Smooth muscle cell (in vitro differentiated cells): ENCODE measurements around the gene UBQLN4. TPM values are rescaled to one million over a fixed set of nuclear protein-coding genes. Genes with fewer than 3 reads are reported as not detected.

ENCODE experiments used
- DNase-seq: peaks from one replicate; lab custom pipeline; 2025; ENCODE audit not compliant: unreplicated experiment; lab: John Stamatoyannopoulos, UW
- H2AFZ ChIP-seq: fragments of 200-600 bp; sonication (generic); 2 replicates; pipeline ENCODE4 v1.6.0; 2016; ENCODE audit warnings: antibody characterized with exemption, low read depth, mild to moderate bottlenecking
- H3F3A ChIP-seq: fragments of 200-600 bp; sonication (generic); 2 replicates; pipeline ENCODE4 v1.6.0; 2017; ENCODE audit warnings: antibody characterized with exemption, low read depth
- H3K27ac ChIP-seq: fragments of 200-600 bp; sonication (generic); 2 replicates; pipeline ENCODE4 v1.5.1; 2016; ENCODE audit warnings: low read depth, mild to moderate bottlenecking
- H3K27me3 ChIP-seq: fragments of 200-600 bp; sonication (generic); 2 replicates; pipeline ENCODE4 v1.6.1; 2016; ENCODE audit warnings: low read depth, mild to moderate bottlenecking
- H3K36me3 ChIP-seq: fragments of 200-600 bp; sonication (generic); 2 replicates; pipeline ENCODE4 v1.5.1; 2016; ENCODE audit warnings: low read depth
- H3K4me1 ChIP-seq: fragments of 200-600 bp; sonication (generic); 2 replicates; pipeline ENCODE4 v1.5.1; 2016; ENCODE audit warnings: low read depth
- H3K4me2 ChIP-seq: fragments of 200-600 bp; sonication (generic); 2 replicates; pipeline ENCODE4 v1.6.0; 2016; ENCODE audit warnings: mild to moderate bottlenecking
- H3K4me3 ChIP-seq: fragments of 200-600 bp; sonication (generic); 2 replicates; pipeline ENCODE4 v1.5.1; 2016; ENCODE audit warnings: mild to moderate bottlenecking
- H3K79me2 ChIP-seq: fragments of 200-600 bp; sonication (generic); 2 replicates; pipeline ENCODE4 v1.6.0; 2016; ENCODE audit warnings: low read depth, mild to moderate bottlenecking
- H3K9ac ChIP-seq: fragments of 200-600 bp; sonication (generic); 2 replicates; pipeline ENCODE4 v1.6.0; 2016; ENCODE audit warnings: low read depth
- H3K9me3 ChIP-seq: fragments of 200-600 bp; sonication (generic); replicated peaks from 2 replicates; pipeline ENCODE4 v1.5.1; 2016; ENCODE audit warnings: low read depth
- H4K20me1 ChIP-seq: fragments of 200-600 bp; sonication (generic); 2 replicates; pipeline ENCODE4 v1.6.0; 2016; ENCODE audit warnings: low read depth
- CTCF ChIP-seq: fragments of 200-600 bp; sonication (generic); IDR thresholded peaks from 2 replicates; pipeline ENCODE4 v1.5.1; 2017; ENCODE audit warnings: borderline replicate concordance, mild to moderate bottlenecking, antibody characterized with exemption; ENCODE audit not compliant: insufficient read depth, poor library complexity, severe bottlenecking
- WGBS: methylation state at CpG from one replicate; pipeline ENCODE4 v1.1.7; 2016; ENCODE audit warnings: low lambda C conversion rate; 5-methylcytosine and 5-hydroxymethylcytosine counted together
- polyA plus RNA-seq: library from polyadenylated mRNA; unstranded; fragments of >200 nt; fragmentation: Nextera tagmentation; extraction: Ambion mirVana; gene quantifications from 2 replicates; pipeline ENCODE4 v1.2.1, GENCODE V29; 2016
- total RNA-seq: library from RNA; depleted of rRNA; stranded (reverse); fragments of >200 nt; gene quantifications from 2 replicates; pipeline ENCODE4 v1.2.3, GENCODE V29; 2014

Gene UBQLN4
- total and polyA plus RNA-seq, 2 experiments from 2014 or later, result 18.1 to 19.4 TPM

GRCh38 chr1:156002188-156002911 is 51.2 kb downstream of the UBQLN4 start:
- TF ChIP-seq CTCF, result no peak
- Histone ChIP-seq H2AFZ (no peak overlapping the region), H3K4me2 (no peak overlapping the region), H3K4me3 (no peak overlapping the region), H3F3A (peaks cover 8% of the 10 kb centered on the region), H3K27ac (no peak overlapping the region), H4K20me1 (no peaks in the 10 kb centered on the region), H3K9ac (no peak overlapping the region), H3K36me3 (no peaks in the 10 kb centered on the region), H3K79me2 (no peaks in the 10 kb centered on the region), H3K27me3 (no peaks in the 10 kb centered on the region), H3K4me1 (no peaks in the 10 kb centered on the region), H3K9me3 (no peaks in the 10 kb centered on the region)
- no peak for DNase-seq
- WGBS, result 78% methylated on average over 3 of the region's 3 CpGs

- Histone ChIP-seq H3K27me3 (no peaks in the 10 kb centered on the region), H4K20me1 (no peaks in the 10 kb centered on the region), H3K79me2 (no peaks in the 10 kb centered on the region), H3K36me3 (no peaks in the 10 kb centered on the region), H3K4me1 (no peaks in the 10 kb centered on the region), H3F3A (peaks cover 2% of the 10 kb centered on the region), H3K9me3 (no peaks in the 10 kb centered on the region), H3K4me2 (no peak overlapping the region), H3K9ac (no peak overlapping the region), H2AFZ (no peak overlapping the region), H3K27ac (no peak overlapping the region), H3K4me3 (no peak overlapping the region)
- no peak for DNase-seq
- 80% methylated on average over 4 of the region's 4 CpGs for WGBS
- TF ChIP-seq CTCF, result no peak
Observed at GRCh38 chr1:156001662-156002171, 51.9 kb downstream of the UBQLN4 start.

- H3K9me3 ChIP-seq, result no peaks in the 10 kb centered on the region
- no peaks in the 10 kb centered on the region for H3K79me2 ChIP-seq
- no peak for DNase-seq
- no peak overlapping the region for H3K4me2 ChIP-seq
- no peaks in the 10 kb centered on the region for H4K20me1 ChIP-seq
- H2AFZ ChIP-seq, result no peak overlapping the region
- TF ChIP-seq CTCF, result no peak
- WGBS, result 82% methylated on average over 10 of the region's 10 CpGs
- H3F3A ChIP-seq, result no peaks in the 10 kb centered on the region
- H3K27ac ChIP-seq, result no peak overlapping the region
- no peak overlapping the region for H3K4me3 ChIP-seq
- H3K36me3 ChIP-seq, result no peaks in the 10 kb centered on the region
- H3K27me3 ChIP-seq, result no peaks in the 10 kb centered on the region
- no peaks in the 10 kb centered on the region for H3K4me1 ChIP-seq
- H3K9ac ChIP-seq, result no peak overlapping the region
Observed at GRCh38 chr1:156001021-156001661, 52.5 kb downstream of the UBQLN4 start.
